Fibroblast of the aortic adventitia (primary cell): Measurements from ENCODE around the gene PPIL3. TPM values are rescaled to one million over a fixed set of nuclear protein-coding genes. Genes with fewer than 3 reads are reported as not detected.

Experiments used
- DNase-seq: peaks from one replicate; pipeline ENCODE4 v3.0.0-alpha.2; 2010; ENCODE audit warnings: low read depth
- H3K4me3 ChIP-seq: 2 replicates; pipeline ENCODE4 v1.5.1; 2011; ENCODE audit warnings: low read depth, mild to moderate bottlenecking, control low read depth, low read length, moderate library complexity
- total RNA-seq: library from RNA; depleted of rRNA; stranded (reverse); fragments of >200 nt; gene quantifications from 2 replicates; pipeline ENCODE4 v1.2.3, GENCODE V29; 2012; ENCODE audit warnings: low replicate concordance
- TF ChIP-seq, protein P1 (sequence below): IDR thresholded peaks from 2 replicates; pipeline ENCODE4 v1.5.1; 2011; ENCODE audit warnings: mild to moderate bottlenecking, low read length, control low read depth, inconsistent platforms; ENCODE audit not compliant: insufficient read depth

Gene PPIL3
- 47.3 and 50.0 TPM in 2 replicates for total RNA-seq

DNA sequence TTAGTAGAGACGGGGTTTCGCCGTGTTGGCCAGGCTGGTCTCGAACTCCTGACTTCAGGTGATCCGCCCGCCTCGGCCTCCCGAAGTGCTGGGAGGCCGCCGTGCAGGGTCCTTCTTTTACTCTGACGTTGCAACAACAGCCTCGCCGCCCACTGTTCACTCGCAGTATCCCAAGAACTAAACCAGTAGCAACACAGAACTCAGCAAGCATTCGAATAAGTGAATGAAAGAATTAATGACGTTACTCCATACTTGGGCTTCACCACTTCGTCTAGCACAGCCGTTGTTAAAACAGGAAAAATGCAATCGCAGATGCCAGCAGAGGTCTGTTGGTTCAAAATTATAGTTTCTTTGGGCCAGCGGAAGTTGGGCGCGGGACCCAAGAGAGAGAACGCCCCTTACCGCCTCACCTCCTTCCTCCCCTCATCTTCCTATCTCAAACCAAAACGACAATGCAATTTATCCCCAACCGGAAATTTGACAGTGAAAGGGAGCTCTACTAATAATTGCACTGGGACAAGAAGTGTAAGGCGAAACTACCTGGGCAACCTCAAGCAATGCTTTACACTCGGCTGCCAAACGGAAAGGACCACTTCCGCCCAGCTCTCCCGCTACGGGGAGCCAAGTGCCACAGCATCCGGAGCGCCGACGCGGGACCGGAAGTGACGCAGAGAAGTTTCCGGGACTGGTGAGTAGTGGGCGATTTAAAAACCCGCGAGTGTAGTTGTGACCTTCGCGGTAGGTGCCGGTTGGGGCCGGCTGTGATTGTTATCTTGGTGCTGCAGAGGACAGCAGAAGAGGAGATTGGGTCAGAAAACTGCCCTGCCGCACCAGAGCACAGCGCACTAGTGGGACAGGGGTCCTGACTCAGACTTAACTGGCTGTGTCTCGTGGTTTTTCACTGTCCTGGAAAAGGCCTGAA, at the start of gene PPIL3, which contains the start of gene NIF3L1:
Gene PPIL3 (minus strand): TSS at position 374 of the 922 bp plus-strand sequence. CDS start 1,462 bp downstream, outside the sequence.
Gene NIF3L1 (plus strand): TSS at position 668 of the 922 bp plus-strand sequence. CDS start 2,573 bp downstream, outside the sequence.
- TF ChIP-seq, protein P1, sequence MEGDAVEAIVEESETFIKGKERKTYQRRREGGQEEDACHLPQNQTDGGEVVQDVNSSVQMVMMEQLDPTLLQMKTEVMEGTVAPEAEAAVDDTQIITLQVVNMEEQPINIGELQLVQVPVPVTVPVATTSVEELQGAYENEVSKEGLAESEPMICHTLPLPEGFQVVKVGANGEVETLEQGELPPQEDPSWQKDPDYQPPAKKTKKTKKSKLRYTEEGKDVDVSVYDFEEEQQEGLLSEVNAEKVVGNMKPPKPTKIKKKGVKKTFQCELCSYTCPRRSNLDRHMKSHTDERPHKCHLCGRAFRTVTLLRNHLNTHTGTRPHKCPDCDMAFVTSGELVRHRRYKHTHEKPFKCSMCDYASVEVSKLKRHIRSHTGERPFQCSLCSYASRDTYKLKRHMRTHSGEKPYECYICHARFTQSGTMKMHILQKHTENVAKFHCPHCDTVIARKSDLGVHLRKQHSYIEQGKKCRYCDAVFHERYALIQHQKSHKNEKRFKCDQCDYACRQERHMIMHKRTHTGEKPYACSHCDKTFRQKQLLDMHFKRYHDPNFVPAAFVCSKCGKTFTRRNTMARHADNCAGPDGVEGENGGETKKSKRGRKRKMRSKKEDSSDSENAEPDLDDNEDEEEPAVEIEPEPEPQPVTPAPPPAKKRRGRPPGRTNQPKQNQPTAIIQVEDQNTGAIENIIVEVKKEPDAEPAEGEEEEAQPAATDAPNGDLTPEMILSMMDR = peak; percentile 11
- H3K4me3 ChIP-seq = peak within 1 kb of the TSS; percentile 99
- peak; percentile 98 for DNase-seq

DNA sequence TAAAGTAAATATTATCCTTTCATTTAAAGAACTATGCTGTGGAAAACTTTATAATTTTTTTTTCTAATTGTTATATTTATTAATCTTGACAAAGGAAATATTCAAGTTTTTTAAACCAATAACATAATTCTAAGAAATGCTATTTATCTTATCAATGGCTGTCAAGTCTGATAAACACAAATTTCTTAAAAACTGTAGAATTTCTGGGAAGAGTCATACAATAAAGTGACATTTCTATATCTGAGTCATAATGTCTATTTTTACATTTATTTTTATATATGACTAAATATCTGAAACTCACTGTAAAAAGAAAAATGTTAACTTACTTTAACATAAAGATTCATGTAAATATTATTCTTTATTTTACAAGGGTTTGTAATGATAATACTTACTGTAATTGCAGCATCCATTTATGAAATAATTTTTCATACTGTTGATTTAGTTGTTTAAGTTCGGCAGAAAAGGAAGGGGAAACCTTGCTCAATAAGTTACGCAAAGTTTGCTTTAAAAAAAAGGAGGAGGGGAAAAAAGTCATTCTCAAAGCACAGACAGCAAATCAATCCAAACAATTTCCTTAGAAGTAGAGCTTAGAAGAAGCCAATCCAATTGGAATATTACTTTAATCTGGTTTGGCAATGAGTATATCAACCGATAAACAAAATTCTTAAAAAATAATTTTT, 42.2 kb upstream of the PPIL3 start:
- DNase-seq = peak; percentile 10
- TF ChIP-seq, protein P1 = no peak
- H3K4me3 ChIP-seq = no peak overlapping the region

DNA sequence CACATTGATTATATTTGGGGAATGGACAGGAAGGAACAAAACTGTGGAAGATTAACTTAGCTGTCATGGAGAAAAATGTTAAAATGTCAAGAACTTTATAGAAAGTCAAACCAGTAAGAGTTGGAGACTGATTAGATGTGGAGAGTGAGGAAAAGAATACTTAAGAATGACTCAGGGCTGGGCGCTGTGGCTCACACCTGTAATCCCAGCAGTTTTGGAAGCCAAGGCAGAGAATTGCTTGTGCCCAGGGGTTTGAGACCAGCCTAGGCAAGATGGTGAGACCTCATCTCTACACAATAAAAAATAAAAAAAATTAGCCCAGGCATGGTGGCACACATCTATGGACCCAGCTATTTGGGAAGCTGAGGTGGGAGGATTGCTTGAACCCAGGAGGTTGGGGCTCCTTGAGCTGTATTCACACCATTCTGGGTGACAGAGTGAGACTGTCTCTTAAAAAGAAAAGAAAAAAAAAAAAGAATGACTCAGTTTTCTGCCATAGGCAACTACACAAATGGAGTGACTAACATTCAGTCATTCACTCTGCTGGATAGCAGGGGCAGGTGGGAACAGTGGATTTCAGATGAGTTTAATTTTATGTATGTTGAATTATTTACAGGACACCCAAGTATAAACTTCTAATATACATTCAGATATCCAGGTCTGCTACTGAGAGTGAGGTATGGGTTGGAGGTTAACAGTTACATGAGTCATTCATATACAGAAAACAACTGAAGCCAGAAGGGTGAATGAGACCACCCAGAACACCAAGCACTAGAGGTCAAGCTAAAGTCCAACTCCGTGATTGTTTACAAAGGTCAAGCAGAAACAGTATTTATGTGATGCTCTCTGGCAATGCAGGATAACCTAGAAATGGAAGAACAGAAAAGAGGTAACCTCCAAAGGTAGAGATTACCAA, 40.7 kb upstream of the PPIL3 start:
- DNase-seq = no peak
- TF ChIP-seq, protein P1 = no peak
- H3K4me3 ChIP-seq = no peak overlapping the region

DNA sequence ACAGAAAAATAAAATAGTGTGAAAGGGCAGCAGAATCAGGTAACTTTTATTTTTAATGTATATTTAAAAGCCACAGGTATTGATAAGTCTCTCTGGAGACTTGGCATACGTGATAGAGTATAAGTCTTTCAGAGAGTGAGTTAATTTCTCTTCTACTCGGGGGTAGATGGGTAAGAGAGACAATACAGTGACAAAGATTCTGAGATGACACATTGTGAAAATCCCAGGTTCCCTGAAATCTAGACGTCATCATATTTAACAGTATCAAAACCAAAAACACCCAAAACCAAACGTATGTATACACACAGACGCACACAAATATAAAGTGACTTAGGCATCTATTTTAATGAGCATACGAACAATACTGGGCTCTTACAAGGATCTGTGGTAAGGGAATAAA, 33.6 kb upstream of the PPIL3 start:
- H3K4me3 ChIP-seq = no peak overlapping the region
- no peak for DNase-seq
- TF ChIP-seq, protein P1 = no peak

DNA sequence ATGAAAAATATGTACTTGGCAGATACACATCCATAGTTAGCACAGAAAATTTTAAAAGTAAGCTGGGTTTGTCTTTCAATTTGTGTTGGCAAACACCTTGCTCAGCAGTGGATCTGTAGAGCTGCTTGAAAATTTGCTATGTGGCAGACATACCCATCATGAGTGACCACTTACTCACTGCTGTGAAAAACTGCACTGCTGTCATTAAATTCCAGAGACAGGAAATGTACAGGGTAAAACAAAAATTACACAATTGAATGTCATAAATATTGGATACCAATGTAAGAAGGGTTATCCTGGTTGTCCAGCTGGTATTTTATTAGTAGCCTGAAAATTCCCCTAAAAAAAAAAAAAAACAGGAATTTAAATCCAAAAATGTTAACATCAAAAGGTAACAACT, 24.8 kb upstream of the PPIL3 start:
- H3K4me3 ChIP-seq = no peak overlapping the region
- DNase-seq = peak; percentile 19
- TF ChIP-seq, protein P1 = no peak

DNA sequence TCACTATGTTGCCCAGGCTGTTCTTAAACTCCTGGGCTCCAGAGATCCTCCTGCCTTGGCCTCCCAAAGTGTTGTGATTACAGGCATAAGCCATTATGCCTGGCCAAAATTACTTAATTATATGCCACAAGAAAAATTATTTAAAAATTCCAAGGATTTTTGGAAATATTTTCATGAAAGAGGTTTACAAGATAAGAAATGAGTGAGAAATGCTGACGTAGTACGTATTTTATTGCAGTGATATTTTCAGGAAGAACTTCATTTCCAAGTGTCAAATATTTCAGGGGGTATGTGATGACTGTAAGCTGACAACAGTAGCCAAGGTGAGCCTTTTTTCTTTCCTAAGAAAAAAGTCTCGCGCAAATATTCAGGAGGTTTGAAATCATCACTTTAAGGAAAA, 21.1 kb upstream of the PPIL3 start:
- DNase-seq = no peak
- TF ChIP-seq, protein P1 = no peak
- H3K4me3 ChIP-seq = no peak overlapping the region
